ENCODE data around the gene CDCA5. TPM values are rescaled to one million over a fixed set of nuclear protein-coding genes. Genes with fewer than 3 reads are reported as not detected.

The CDCA5 gene
- total RNA-seq, 2 donors from 2014 or later, result 139 to 174 TPM

Other genes with a start within 250 kb of the CDCA5 start
- gene CDC42BPG, start 239.4 kb downstream of the CDCA5 start, total RNA-seq, result 1 to 10 TPM; 1.1 to 1.5 TPM
- 100 to 1,000 TPM; 136 to 159 TPM for gene EHD1, start 205.4 kb downstream of the CDCA5 start, total RNA-seq
- gene ATG2A, start 166.8 kb downstream of the CDCA5 start, total RNA-seq, result 10 to 100 TPM; 20.9 to 27.0 TPM
- gene PPP2R5B, start 159.4 kb downstream of the CDCA5 start, total RNA-seq, result 10 to 100 TPM; 15.0 to 24.0 TPM
- gene GPHA2, start 148.1 kb downstream of the CDCA5 start, total RNA-seq, result under 1 TPM; 0.58 to 0.81 TPM
- gene MAJIN, start 111.9 kb downstream of the CDCA5 start, total RNA-seq, result 1 to 10 TPM; 1.7 to 2.7 TPM
- gene BATF2, start 87.1 kb downstream of the CDCA5 start, total RNA-seq, result under 1 TPM; 0.31 to 0.39 TPM
- gene ARL2, start 69.9 kb downstream of the CDCA5 start, total RNA-seq, result 100 to 1,000 TPM in 1 of 2 donors, 10 to 100 TPM in 1; 96.0 to 101 TPM
- gene SNX15, start 56.6 kb downstream of the CDCA5 start, total RNA-seq, result 10 to 100 TPM; 31.5 to 38.7 TPM
- gene SAC3D1, start 42.8 kb downstream of the CDCA5 start, total RNA-seq, result 10 to 100 TPM; 18.1 to 21.6 TPM
- 10 to 100 TPM; 25.0 to 31.6 TPM for gene NAALADL1, start 25.5 kb downstream of the CDCA5 start, total RNA-seq
- 10 to 100 TPM; 44.2 to 46.5 TPM for gene ZFPL1, start 182 bp upstream of the CDCA5 start, total RNA-seq
- 100 to 1,000 TPM; 118 to 119 TPM for gene VPS51, start 12.2 kb upstream of the CDCA5 start, total RNA-seq
- 10 to 100 TPM; 22.8 to 26.8 TPM for gene TM7SF2, start 27.8 kb upstream of the CDCA5 start, total RNA-seq
- gene ZNHIT2, start 33.7 kb upstream of the CDCA5 start, total RNA-seq, result 10 to 100 TPM in 1 of 2 donors, 1 to 10 TPM in 1; 9.9 to 10.4 TPM
- gene FAU, start 38.1 kb upstream of the CDCA5 start, total RNA-seq, result 1,000 to 10,000 TPM; 1,144 to 1,164 TPM
- gene MRPL49, start 38.3 kb upstream of the CDCA5 start, total RNA-seq, result 10 to 100 TPM; 73.6 to 89.8 TPM
- gene SYVN1, start 50.5 kb upstream of the CDCA5 start, total RNA-seq, result 10 to 100 TPM; 45.8 to 53.1 TPM
- not detected for gene SPDYC, start 86.2 kb upstream of the CDCA5 start, total RNA-seq
- gene CAPN1, start 97.9 kb upstream of the CDCA5 start, total RNA-seq, result 100 to 1,000 TPM in 1 of 2 donors, 10 to 100 TPM in 1; 99.1 to 114 TPM
- 10 to 100 TPM; 54.2 to 67.0 TPM for gene POLA2, start 177.9 kb upstream of the CDCA5 start, total RNA-seq
- gene CDC42EP2, start 230.8 kb upstream of the CDCA5 start, total RNA-seq, result 1 to 10 TPM; 1.4 to 2.3 TPM
- gene DPF2, start 249.8 kb upstream of the CDCA5 start, total RNA-seq, result 100 to 1,000 TPM; 110 to 139 TPM